ENCODE measurements around the gene TMEM208. TPM values are rescaled to one million over a fixed set of nuclear protein-coding genes. Genes with fewer than 3 reads are reported as not detected.

Gene TMEM208
- 98.2 and 130 TPM in 2 replicates for polyA plus RNA-seq (2012; rRNA removed)
- polyA plus RNA-seq (2012; cell fraction: cytosol; rRNA removed) = 85.0 and 109 TPM in 2 replicates
- 101 TPM in 2 replicates for polyA plus RNA-seq (2012; cell fraction: nucleus; rRNA removed)

- Histone ChIP-seq H3K9me2 (no peaks in the 10 kb centered on the region), H3K27ac (ENCODE audit: low read depth in 2 of 2, low read length in 1 of 2) (peak within 1 kb of the TSS; percentile 72 to 83), H3F3A (replicated peaks; ENCODE audit: insufficient read depth) (peaks cover 26% of the 10 kb centered on the region), H3K4me2 (peak within 1 kb of the TSS; percentile 88), H3K79me2 (ENCODE audit: insufficient read depth) (peaks cover 34% of the 10 kb centered on the region), H4K20me1 (ENCODE audit: insufficient read depth) (no peaks in the 10 kb centered on the region), H3K27me3 (ENCODE audit: insufficient read depth) (no peaks in the 10 kb centered on the region), H3K9me3 (no peaks in the 10 kb centered on the region), H3K4me3 (ENCODE audit: low read depth in 2 of 2, low read length in 1 of 2) (peak within 1 kb of the TSS; percentile 92 to 100), H3K36me3 (replicated peaks in 1 of 2; ENCODE audit: control insufficient read depth in 1 of 2, insufficient read depth in 2 of 2, low read length in 1 of 2) (peaks cover 17 to 41% of the 10 kb centered on the region in 2 experiments), H3K4me1 (ENCODE audit: control insufficient read depth in 1 of 2, insufficient read depth in 2 of 2, low read depth in 1 of 2, low read length in 1 of 2) (peaks cover 0 to 22% of the 10 kb centered on the region in 2 experiments; a peak in 2 of 4 replicates), H3K9ac (peak within 1 kb of the TSS; percentile 83), H2AFZ (ENCODE audit: low read depth) (peak within 1 kb of the TSS; percentile 72; the same call in 1 of the 2 replicates)
- ChIA-PET CTCF (interaction anchor here (0.7 to 2.9 kb wide), 14 partner anchors 9 to 72 kb away, joined by 3 to 10 read pairs (median 4); partner anchors contain the start of genes NOL3 and SLC9A5), POLR2A (interaction anchor here (0.6 to 2.2 kb wide), 13 partner anchors 9 to 334 kb away, joined by 3 to 14 read pairs (median 5); partner anchors contain the start of genes E2F4, FHOD1 and SLC9A5)
- WGBS (ENCODE audit: low lambda C conversion rate) = 2% methylated on average over 38 of the region's 46 CpGs
- DNase-seq = peak; percentile 97
- no peak for TF ChIP-seq MEF2A (IDR thresholded peaks at IDR 0.05; ENCODE audit: borderline replicate concordance, low read depth)
- no peak for TF ChIP-seq SMC3 (IDR thresholded peaks at IDR 0.05; ENCODE audit: low read depth, low read length)
- peak; percentile 70; the same call in 1 of the 2 replicates for TF ChIP-seq POLR2AphosphoS5 (IDR thresholded peaks at IDR 0.05; ENCODE audit: low read depth, low read length)
- peak; percentile 91 for TF ChIP-seq SIN3A (IDR thresholded peaks at IDR 0.05; ENCODE audit: borderline replicate concordance, low read depth, low read length)
- TF ChIP-seq TAF1 (IDR thresholded peaks at IDR 0.05; ENCODE audit: borderline replicate concordance, low read depth, low read length) = peak; percentile 85
- peak; percentile 88; the same call in 1 of the 2 replicates for TF ChIP-seq MXI1 (IDR thresholded peaks at IDR 0.05; ENCODE audit: low read depth, low read length)
- peak; percentile 87 for TF ChIP-seq CHD2 (IDR thresholded peaks at IDR 0.05; ENCODE audit: low read length, partially characterized antibody)
- no peak; the same call in 1 of the 2 replicates for TF ChIP-seq ZBTB33 (IDR thresholded peaks at IDR 0.05; ENCODE audit: borderline replicate concordance, low read depth)
- TF ChIP-seq ELF1 (IDR thresholded peaks at IDR 0.05) = peak; percentile 98
- TF ChIP-seq IRF3 (IDR thresholded peaks at IDR 0.05; ENCODE audit: low read depth, low read length) = no peak
- peak; percentile 76 for TF ChIP-seq YY1 (IDR thresholded peaks at IDR 0.05; ENCODE audit: low read depth)
- TF ChIP-seq RAD21 (IDR thresholded peaks at IDR 0.05; ENCODE audit: low read length) = no peak
- no peak for TF ChIP-seq EZH2phosphoT487 (IDR thresholded peaks at IDR 0.05; ENCODE audit: borderline replicate concordance, low read depth)
- no peak for TF ChIP-seq JUND (IDR thresholded peaks at IDR 0.05)
- no peak for TF ChIP-seq TEAD4 (IDR thresholded peaks at IDR 0.05; ENCODE audit: borderline replicate concordance, insufficient read depth)
- no peak for TF ChIP-seq TCF12 (IDR thresholded peaks at IDR 0.05)
- TF ChIP-seq NFIC (IDR thresholded peaks at IDR 0.05; ENCODE audit: borderline replicate concordance) = no peak
- TF ChIP-seq FOSL2 (IDR thresholded peaks at IDR 0.05; ENCODE audit: borderline replicate concordance, low read depth) = no peak
- no peak for TF ChIP-seq FOXJ3 (CRISPR knock-in tag; IDR thresholded peaks at IDR 0.05)
- TF ChIP-seq NRF1 (IDR thresholded peaks at IDR 0.05; ENCODE audit: low read depth, low read length) = peak; percentile 57
- TF ChIP-seq GATA2 (CRISPR knock-in tag; IDR thresholded peaks at IDR 0.05) = no peak
- TF ChIP-seq PBX3 (IDR thresholded peaks at IDR 0.05) = no peak; the same call in 1 of the 2 replicates
- no peak for TF ChIP-seq FOXM1 (IDR thresholded peaks at IDR 0.05; ENCODE audit: low read depth)
- TF ChIP-seq RFX5 (IDR thresholded peaks at IDR 0.05; ENCODE audit: low read length) = no peak
- TF ChIP-seq RXRA (IDR thresholded peaks at IDR 0.05; ENCODE audit: borderline replicate concordance, low read depth) = no peak
- no peak for TF ChIP-seq USF1 (IDR thresholded peaks at IDR 0.05; ENCODE audit: borderline replicate concordance, low read depth)
- peak; percentile 94 for TF ChIP-seq MAX (IDR thresholded peaks at IDR 0.05; ENCODE audit: low read depth)
- peak; percentile 100 for TF ChIP-seq GABPA (IDR thresholded peaks at IDR 0.05; ENCODE audit: low read depth)
Measured at GRCh38 chr16:67226804-67227566, at the start of gene TMEM208. TMEM208 (plus strand) TSS chr16:67227130; CDS start chr16:67227219, 89 bp downstream.

Data from SK-N-SH (cell line).